Thyroid gland (tissue), 4 donors: ENCODE results near the gene SPA17.

Experiments
- POLR2A ChIP-seq, 2 donors: fragments of 450-650 bp; IDR thresholded peaks; one replicate each; pipeline ENCODE4 v1.6.1; 2017; ENCODE audit warnings: antibody characterized with exemption in 2 of 2, mild to moderate bottlenecking in 2 of 2, moderate library complexity in 1 of 2
- TF ChIP-seq, protein P1 (sequence below), 6 experiments: fragments of 200-600 bp in 3 of 6; fragments of 450-650 bp in 3 of 6; sonication (generic) in 3 of 6; IDR thresholded peaks; one replicate each; pipeline ENCODE4 v1.5.1; 2016 to 2019; ENCODE audit warnings: antibody characterized with exemption in 6 of 6, mild to moderate bottlenecking in 2 of 6, inconsistent platforms in 1 of 6, moderate library complexity in 1 of 6

- TF ChIP-seq, protein P1, sequence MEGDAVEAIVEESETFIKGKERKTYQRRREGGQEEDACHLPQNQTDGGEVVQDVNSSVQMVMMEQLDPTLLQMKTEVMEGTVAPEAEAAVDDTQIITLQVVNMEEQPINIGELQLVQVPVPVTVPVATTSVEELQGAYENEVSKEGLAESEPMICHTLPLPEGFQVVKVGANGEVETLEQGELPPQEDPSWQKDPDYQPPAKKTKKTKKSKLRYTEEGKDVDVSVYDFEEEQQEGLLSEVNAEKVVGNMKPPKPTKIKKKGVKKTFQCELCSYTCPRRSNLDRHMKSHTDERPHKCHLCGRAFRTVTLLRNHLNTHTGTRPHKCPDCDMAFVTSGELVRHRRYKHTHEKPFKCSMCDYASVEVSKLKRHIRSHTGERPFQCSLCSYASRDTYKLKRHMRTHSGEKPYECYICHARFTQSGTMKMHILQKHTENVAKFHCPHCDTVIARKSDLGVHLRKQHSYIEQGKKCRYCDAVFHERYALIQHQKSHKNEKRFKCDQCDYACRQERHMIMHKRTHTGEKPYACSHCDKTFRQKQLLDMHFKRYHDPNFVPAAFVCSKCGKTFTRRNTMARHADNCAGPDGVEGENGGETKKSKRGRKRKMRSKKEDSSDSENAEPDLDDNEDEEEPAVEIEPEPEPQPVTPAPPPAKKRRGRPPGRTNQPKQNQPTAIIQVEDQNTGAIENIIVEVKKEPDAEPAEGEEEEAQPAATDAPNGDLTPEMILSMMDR (IDR thresholded peaks at IDR 0.05): no peak
- no peak for TF ChIP-seq POLR2A (IDR thresholded peaks at IDR 0.05)
Observed at GRCh38 chr11:124729571-124729970, 55.9 kb downstream of the SPA17 start.
